ENCODE results near the gene STXBP2. TPM values are rescaled to one million over a fixed set of nuclear protein-coding genes. Genes with fewer than 3 reads are reported as not detected.

The STXBP2 gene
- total RNA-seq, 1 experiment from 2014 or later = 141 TPM

DNA sequence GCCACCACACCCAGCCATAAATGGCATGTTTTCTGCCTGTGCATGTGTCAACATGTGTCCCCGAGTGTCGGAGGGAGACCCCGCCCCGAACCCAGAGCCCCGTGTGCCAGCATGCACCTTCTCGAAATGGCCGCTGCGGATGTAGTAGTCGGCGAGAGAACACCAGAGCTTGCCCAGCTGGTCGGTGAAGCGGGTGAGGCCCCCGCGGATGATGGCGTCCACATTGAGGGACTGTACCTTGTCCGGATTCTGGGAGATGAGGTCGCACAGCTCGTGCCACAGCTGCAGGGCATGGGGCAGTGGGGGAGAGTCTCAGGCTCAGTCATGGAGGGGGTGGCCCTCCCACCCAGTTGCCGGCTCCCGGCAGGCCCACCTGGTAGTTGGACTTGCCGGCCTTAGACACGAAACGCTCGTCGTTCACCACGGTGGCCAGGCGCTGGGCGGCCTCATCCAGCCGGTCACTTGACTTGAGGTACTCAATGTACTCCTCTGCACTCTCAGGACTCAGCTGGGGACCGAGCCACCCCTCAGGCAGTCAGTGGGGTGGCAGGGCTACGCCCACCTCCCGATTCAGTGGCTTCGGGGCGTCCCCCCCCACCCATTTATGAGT lies 11.0 kb upstream of the STXBP2 start (continued):
- TF ChIP-seq RAD21 (IDR thresholded peaks at IDR 0.05; ENCODE audit: low read depth) = no peak

DNA sequence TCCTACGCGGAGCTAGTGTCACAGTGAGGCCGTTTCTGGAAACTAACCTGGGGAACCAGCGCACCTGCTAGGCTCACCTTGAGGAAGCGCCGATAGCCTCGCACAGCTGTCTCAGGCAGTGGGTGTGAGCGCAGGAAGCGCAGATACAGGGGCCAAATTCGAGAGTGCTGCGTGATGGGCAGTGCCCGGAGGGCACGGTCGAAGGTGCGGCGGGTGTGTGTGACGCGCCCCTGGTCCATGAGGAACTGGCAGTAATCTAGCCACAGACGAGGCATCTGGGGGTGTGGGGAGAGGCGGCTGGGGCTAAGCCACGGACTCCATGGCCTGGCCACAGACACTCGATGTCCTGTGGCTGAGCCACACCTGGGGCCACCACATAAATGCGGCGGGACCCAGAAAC lies 9.7 kb upstream of the STXBP2 start:
- intact Hi-C loops (cut with micrococcal nuclease) = no loop called here
- no peaks in the 10 kb centered on the region for H3K9me3 ChIP-seq (ENCODE audit: control insufficient read depth in 1 of 2, insufficient read depth in 1 of 2, low read depth in 1 of 2, low read length in 2 of 2)
- H4K20me1 ChIP-seq (ENCODE audit: insufficient read depth) = no peaks in the 10 kb centered on the region
- DNase-seq (ENCODE audit: low read depth, low spot score) = no peak
- RAD21 ChIA-PET (ENCODE audit: low non-redundant PET in 1 of 2, low total read pairs in 2 of 2, uncharacterized antibody in 2 of 2, unreplicated experiment in 2 of 2) = no interaction called here
- TF ChIP-seq SP1 (IDR thresholded peaks at IDR 0.05; ENCODE audit: low read depth) = no peak
- no peak for TF ChIP-seq JUND (IDR thresholded peaks at IDR 0.05)
- TF ChIP-seq, protein P1, sequence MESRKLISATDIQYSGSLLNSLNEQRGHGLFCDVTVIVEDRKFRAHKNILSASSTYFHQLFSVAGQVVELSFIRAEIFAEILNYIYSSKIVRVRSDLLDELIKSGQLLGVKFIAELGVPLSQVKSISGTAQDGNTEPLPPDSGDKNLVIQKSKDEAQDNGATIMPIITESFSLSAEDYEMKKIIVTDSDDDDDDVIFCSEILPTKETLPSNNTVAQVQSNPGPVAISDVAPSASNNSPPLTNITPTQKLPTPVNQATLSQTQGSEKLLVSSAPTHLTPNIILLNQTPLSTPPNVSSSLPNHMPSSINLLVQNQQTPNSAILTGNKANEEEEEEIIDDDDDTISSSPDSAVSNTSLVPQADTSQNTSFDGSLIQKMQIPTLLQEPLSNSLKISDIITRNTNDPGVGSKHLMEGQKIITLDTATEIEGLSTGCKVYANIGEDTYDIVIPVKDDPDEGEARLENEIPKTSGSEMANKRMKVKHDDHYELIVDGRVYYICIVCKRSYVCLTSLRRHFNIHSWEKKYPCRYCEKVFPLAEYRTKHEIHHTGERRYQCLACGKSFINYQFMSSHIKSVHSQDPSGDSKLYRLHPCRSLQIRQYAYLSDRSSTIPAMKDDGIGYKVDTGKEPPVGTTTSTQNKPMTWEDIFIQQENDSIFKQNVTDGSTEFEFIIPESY (IDR thresholded peaks at IDR 0.05; ENCODE audit: extremely low read depth, insufficient replicate concordance, low read length) = no peak
- TF ChIP-seq EZH2phosphoT487 (IDR thresholded peaks at IDR 0.05; ENCODE audit: borderline replicate concordance) = no peak
- no peak for TF ChIP-seq POLR2AphosphoS5 (IDR thresholded peaks at IDR 0.05; ENCODE audit: low read depth, low read length)
- TF ChIP-seq RAD21 (IDR thresholded peaks at IDR 0.05; ENCODE audit: low read depth) = no peak
- TF ChIP-seq, protein P2, sequence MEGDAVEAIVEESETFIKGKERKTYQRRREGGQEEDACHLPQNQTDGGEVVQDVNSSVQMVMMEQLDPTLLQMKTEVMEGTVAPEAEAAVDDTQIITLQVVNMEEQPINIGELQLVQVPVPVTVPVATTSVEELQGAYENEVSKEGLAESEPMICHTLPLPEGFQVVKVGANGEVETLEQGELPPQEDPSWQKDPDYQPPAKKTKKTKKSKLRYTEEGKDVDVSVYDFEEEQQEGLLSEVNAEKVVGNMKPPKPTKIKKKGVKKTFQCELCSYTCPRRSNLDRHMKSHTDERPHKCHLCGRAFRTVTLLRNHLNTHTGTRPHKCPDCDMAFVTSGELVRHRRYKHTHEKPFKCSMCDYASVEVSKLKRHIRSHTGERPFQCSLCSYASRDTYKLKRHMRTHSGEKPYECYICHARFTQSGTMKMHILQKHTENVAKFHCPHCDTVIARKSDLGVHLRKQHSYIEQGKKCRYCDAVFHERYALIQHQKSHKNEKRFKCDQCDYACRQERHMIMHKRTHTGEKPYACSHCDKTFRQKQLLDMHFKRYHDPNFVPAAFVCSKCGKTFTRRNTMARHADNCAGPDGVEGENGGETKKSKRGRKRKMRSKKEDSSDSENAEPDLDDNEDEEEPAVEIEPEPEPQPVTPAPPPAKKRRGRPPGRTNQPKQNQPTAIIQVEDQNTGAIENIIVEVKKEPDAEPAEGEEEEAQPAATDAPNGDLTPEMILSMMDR (IDR thresholded peaks at IDR 0.05 in 2 of 3, conservative IDR thresholded peaks at IDR 0.05 in 1 of 3; ENCODE audit: borderline replicate concordance in 1 of 3, insufficient read depth in 1 of 3, low read depth in 2 of 3, low read length in 2 of 3) = no peak
- TF ChIP-seq SRF (IDR thresholded peaks at IDR 0.05; ENCODE audit: low read depth) = no peak
- no peak for TF ChIP-seq SIN3A (IDR thresholded peaks at IDR 0.05; ENCODE audit: low read depth)
- TF ChIP-seq CBX3 (IDR thresholded peaks at IDR 0.05; ENCODE audit: low read depth) = no peak
- TF ChIP-seq ZFX (IDR thresholded peaks at IDR 0.05) = no peak
- TF ChIP-seq ZNF274 (IDR thresholded peaks at IDR 0.05; ENCODE audit: low read depth, low read length) = no peak
- H3K9ac ChIP-seq (ENCODE audit: low read length) = no peak overlapping the region
- H3K79me2 ChIP-seq (ENCODE audit: insufficient read depth, low read length) = peaks cover 65% of the 10 kb centered on the region
- H3K27me3 ChIP-seq (ENCODE audit: insufficient read depth, low read length) = no peaks in the 10 kb centered on the region
- no peak overlapping the region for H2AFZ ChIP-seq (ENCODE audit: low read depth, low read length, poor library complexity, severe bottlenecking)
- H3K9me2 ChIP-seq (ENCODE audit: insufficient read depth) = no peaks in the 10 kb centered on the region
- H3K27ac ChIP-seq (ENCODE audit: low read depth, low read length) = no peak overlapping the region
- H3K4me3 ChIP-seq (replicated peaks in 1 of 2; ENCODE audit: low read depth in 1 of 2, low read length in 2 of 2) = no peak overlapping the region
- POLR2A ChIA-PET = no interaction called here
- no TSS peak for BruUV-seq (replicated peaks)
- peaks cover 7 to 18% of the 10 kb centered on the region in 2 experiments for H3K4me1 ChIP-seq (ENCODE audit: control insufficient read depth in 1 of 2, insufficient read depth in 2 of 2, low read length in 2 of 2)
- peaks cover 5 to 27% of the 10 kb centered on the region in 2 experiments; a peak in 3 of 4 replicates for H3K36me3 ChIP-seq (ENCODE audit: control insufficient read depth in 1 of 2, insufficient read depth in 2 of 2, low read length in 2 of 2)
- CTCF ChIA-PET = no interaction called here
- no peak overlapping the region for H3K4me2 ChIP-seq (ENCODE audit: low read length)
- no peak for ATAC-seq
